GM19193 (cell line): ENCODE data around the gene THRB.

Source experiments
- POLR2A ChIP-seq: IDR thresholded peaks from 4 replicates; pipeline ENCODE4 v1.6.1; 2011; ENCODE audit not compliant: insufficient read depth, insufficient read length; ENCODE audit errors: extremely low read depth

The THRB gene

GRCh38 chr3:24142127-24142526 is 352.5 kb downstream of the THRB start:
- no peak for TF ChIP-seq POLR2A

- TF ChIP-seq POLR2A: no peak
These were observed 353.1 kb downstream of the THRB start for GRCh38 chr3:24141548-24141947.

- TF ChIP-seq POLR2A: no peak
These were observed 354.9 kb downstream of the THRB start for GRCh38 chr3:24139463-24140412.

- TF ChIP-seq POLR2A: no peak
These were observed 355.8 kb downstream of the THRB start for GRCh38 chr3:24138876-24139256.

- TF ChIP-seq POLR2A: no peak
These were observed 356.4 kb downstream of the THRB start for GRCh38 chr3:24137958-24138875.

GRCh38 chr3:24137334-24137733 is 357.3 kb downstream of the THRB start:
- no peak for TF ChIP-seq POLR2A

GRCh38 chr3:24136624-24137310 is 357.9 kb downstream of the THRB start:
- no peak for TF ChIP-seq POLR2A

GRCh38 chr3:24135280-24135679 is 359.4 kb downstream of the THRB start:
- no peak for TF ChIP-seq POLR2A

GRCh38 chr3:24133942-24134341 is 360.7 kb downstream of the THRB start:
- no peak for TF ChIP-seq POLR2A

- TF ChIP-seq POLR2A: no peak
These were observed 361.2 kb downstream of the THRB start for GRCh38 chr3:24133436-24133835.

GRCh38 chr3:24129549-24129948 is 365.1 kb downstream of the THRB start:
- TF ChIP-seq POLR2A: no peak

GRCh38 chr3:24128199-24129005 is 366.2 kb downstream of the THRB start:
- no peak for TF ChIP-seq POLR2A

GRCh38 chr3:24123596-24123995 is 371.1 kb downstream of the THRB start:
- no peak for TF ChIP-seq POLR2A

- TF ChIP-seq POLR2A: no peak
These were observed 374.2 kb downstream of the THRB start for GRCh38 chr3:24120434-24120833.
